ENCODE measurements around the gene EVX1. TPM values are rescaled to one million over a fixed set of nuclear protein-coding genes. Genes with fewer than 3 reads are reported as not detected.

The EVX1 gene
- total RNA-seq, 1 experiment from 2014 or later: not detected

- intact Hi-C loops (cut with micrococcal nuclease; ENCODE audit: unreplicated experiment): loop anchor here (1.0 to 5.0 kb wide), 5 partner anchors 379 to 824 kb away; no protein-coding TSS in a partner anchor
- TF ChIP-seq CTCF (IDR thresholded peaks at IDR 0.05; ENCODE audit: unreplicated experiment): peak; percentile 93
- Mint-ChIP-seq H3K27me3 (ENCODE audit: unreplicated experiment) (peaks cover 40% of the 10 kb centered on the region), H3K27ac (ENCODE audit: unreplicated experiment) (no peak overlapping the region), H3K4me1 (ENCODE audit: low read depth, unreplicated experiment) (peaks cover 10% of the 10 kb centered on the region), H3K9me3 (ENCODE audit: low read depth, unreplicated experiment) (no peaks in the 10 kb centered on the region), H3K36me3 (ENCODE audit: insufficient read depth, unreplicated experiment) (peaks cover 29% of the 10 kb centered on the region), H3K4me3 (ENCODE audit: low read depth, unreplicated experiment) (no peak overlapping the region)
- BruUV-seq (replicated peaks): no TSS peak
- CTCF ChIA-PET: interaction anchor here (0.6 to 1.5 kb wide), 33 partner anchors 10 to 900 kb away, joined by 3 to 45 read pairs (median 4); partner anchors contain the start of gene HOXA11
- DNase-seq: peak; percentile 89
Observed at GRCh38 chr7:27196287-27196767, 46.3 kb upstream of the EVX1 start.

- peaks cover 25% of the 10 kb centered on the region for H3K36me3 Mint-ChIP-seq (ENCODE audit: insufficient read depth, unreplicated experiment)
- no peak overlapping the region for H3K4me3 Mint-ChIP-seq (ENCODE audit: low read depth, unreplicated experiment)
- CTCF ChIA-PET: no interaction called here
- intact Hi-C loops (cut with micrococcal nuclease; ENCODE audit: unreplicated experiment): loop anchor here (2.0 to 5.0 kb wide), 3 partner anchors 407 to 723 kb away; no protein-coding TSS in a partner anchor
- H3K27ac Mint-ChIP-seq (ENCODE audit: unreplicated experiment): no peak overlapping the region
- peaks cover 10% of the 10 kb centered on the region for H3K4me1 Mint-ChIP-seq (ENCODE audit: low read depth, unreplicated experiment)
- DNase-seq: no peak
- TF ChIP-seq CTCF (IDR thresholded peaks at IDR 0.05; ENCODE audit: unreplicated experiment): no peak
- peaks cover 29% of the 10 kb centered on the region for H3K27me3 Mint-ChIP-seq (ENCODE audit: unreplicated experiment)
- no peaks in the 10 kb centered on the region for H3K9me3 Mint-ChIP-seq (ENCODE audit: low read depth, unreplicated experiment)
- BruUV-seq (replicated peaks): TSS peak; percentile 72
Observed at GRCh38 chr7:27197137-27198042, 45.2 kb upstream of the EVX1 start.

GRCh38 chr7:27198138-27198841 lies 44.3 kb upstream of the EVX1 start:
- Mint-ChIP-seq H3K4me1 (ENCODE audit: low read depth, unreplicated experiment) (peaks cover 10% of the 10 kb centered on the region), H3K27me3 (ENCODE audit: unreplicated experiment) (peaks cover 31% of the 10 kb centered on the region), H3K4me3 (ENCODE audit: low read depth, unreplicated experiment) (peak overlapping the region; percentile 71), H3K9me3 (ENCODE audit: low read depth, unreplicated experiment) (no peaks in the 10 kb centered on the region), H3K27ac (ENCODE audit: unreplicated experiment) (no peak overlapping the region), H3K36me3 (ENCODE audit: insufficient read depth, unreplicated experiment) (peaks cover 25% of the 10 kb centered on the region)
- CTCF ChIA-PET: interaction anchor here (0.5 to 1.2 kb wide), 8 partner anchors 10 to 895 kb away, joined by 3 to 5 read pairs (median 3); no protein-coding TSS in a partner anchor
- intact Hi-C loops (cut with micrococcal nuclease; ENCODE audit: unreplicated experiment): loop anchor here (5.0 kb wide), 1 partner anchor 574 kb away; no protein-coding TSS in a partner anchor
- no peak for DNase-seq
- no peak for TF ChIP-seq CTCF (IDR thresholded peaks at IDR 0.05; ENCODE audit: unreplicated experiment)
- no TSS peak for BruUV-seq (replicated peaks)

Data from Calu3 (cell line).